Measurements from ENCODE around the gene AXL.

GRCh38 chr19:41222240-41222639, 3.2 kb downstream of the AXL start:
- TF ChIP-seq CTCF (IDR thresholded peaks at IDR 0.05) (no peak), POLR2A (IDR thresholded peaks at IDR 0.05) (no peak)

Data from Peyer's patch (tissue), 4 donors.